NCI-H345 treated with DMSO at 0.1 percent for 48 hours (cell line): ENCODE data around the gene GPN2.

Experiments used
- DNase-seq: peaks from one replicate; lab custom pipeline; 2025; ENCODE audit not compliant: unreplicated experiment; lab: John Stamatoyannopoulos, UW

Gene GPN2

GRCh38 chr1:26889551-26890466 lies at the start of gene GPN2:
GPN2 (minus strand) TSS chr1:26890283; CDS start chr1:26890096, 187 bp downstream.
- peak; percentile 65 for DNase-seq

- no peak for DNase-seq
Measured at GRCh38 chr1:26938659-26939025, 48.6 kb upstream of the GPN2 start.

- no peak for DNase-seq
Measured at GRCh38 chr1:26938004-26938658, 48.0 kb upstream of the GPN2 start.

- no peak for DNase-seq
Measured at GRCh38 chr1:26936823-26937222, 46.7 kb upstream of the GPN2 start.

- no peak for DNase-seq
Measured at GRCh38 chr1:26932531-26932930, 42.4 kb upstream of the GPN2 start.

GRCh38 chr1:26923711-26924110 lies 33.6 kb upstream of the GPN2 start:
- no peak for DNase-seq

- no peak for DNase-seq
Measured at GRCh38 chr1:26922901-26923300, 32.8 kb upstream of the GPN2 start.

GRCh38 chr1:26922431-26922729 lies 32.3 kb upstream of the GPN2 start:
- DNase-seq = no peak

GRCh38 chr1:26921540-26922430 lies 31.7 kb upstream of the GPN2 start, which contains the start of gene NUDC:
NUDC (plus strand) TSS chr1:26921743; CDS start chr1:26921849, 106 bp downstream.
- DNase-seq = peak; percentile 93

GRCh38 chr1:26921126-26921539 lies 31.1 kb upstream of the GPN2 start:
- DNase-seq = no peak

- DNase-seq = no peak
Measured at GRCh38 chr1:26915204-26915842, 25.2 kb upstream of the GPN2 start.

- DNase-seq = peak; percentile 95
Measured at GRCh38 chr1:26913754-26914619, 23.9 kb upstream of the GPN2 start, which contains the start of gene NR0B2. NR0B2 (minus strand) TSS chr1:26913975; CDS start chr1:26913940, 35 bp downstream.

GRCh38 chr1:26913389-26913753 lies 23.3 kb upstream of the GPN2 start:
- no peak for DNase-seq

- DNase-seq = no peak
Measured at GRCh38 chr1:26912147-26912490, 22.0 kb upstream of the GPN2 start.

- no peak for DNase-seq
Measured at GRCh38 chr1:26911399-26912146, 21.5 kb upstream of the GPN2 start.

- DNase-seq = no peak
Measured at GRCh38 chr1:26910343-26911160, 20.5 kb upstream of the GPN2 start.

- no peak for DNase-seq
Measured at GRCh38 chr1:26909951-26910342, 19.9 kb upstream of the GPN2 start.
